GM10266 (cell line): ENCODE data around the gene LASP1.

Experiments
- DNase-seq: peaks from one replicate; pipeline ENCODE4 v3.0.0; 2012; ENCODE audit errors: extremely low spot score
- TF ChIP-seq, protein P1 (sequence below): IDR thresholded peaks from 2 replicates; pipeline ENCODE4 v1.5.1; 2012; ENCODE audit warnings: mild to moderate bottlenecking, low read depth; ENCODE audit not compliant: control insufficient read depth, insufficient read depth; ENCODE audit errors: missing control alignments

LASP1 gene

DNA sequence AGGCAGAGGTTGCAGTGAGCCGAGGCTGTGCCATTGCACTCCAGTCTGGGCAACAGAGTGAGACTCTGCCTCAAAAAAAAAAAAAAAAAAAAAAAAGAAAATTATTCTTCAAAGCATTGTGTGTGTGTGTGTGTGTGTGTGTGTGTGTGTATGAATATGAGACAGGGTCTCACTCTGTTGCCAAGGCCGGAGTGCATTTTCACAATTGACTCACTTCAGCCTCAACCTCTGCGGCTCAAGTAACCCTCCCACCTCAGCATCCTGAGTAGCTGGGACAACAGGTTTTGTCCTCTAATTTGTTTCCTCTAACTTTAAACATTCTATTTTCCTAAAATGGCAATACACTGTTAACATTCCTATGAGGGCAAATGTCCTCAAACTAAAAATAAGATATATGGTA lies 89.7 kb downstream of the LASP1 start:
- TF ChIP-seq, protein P1, sequence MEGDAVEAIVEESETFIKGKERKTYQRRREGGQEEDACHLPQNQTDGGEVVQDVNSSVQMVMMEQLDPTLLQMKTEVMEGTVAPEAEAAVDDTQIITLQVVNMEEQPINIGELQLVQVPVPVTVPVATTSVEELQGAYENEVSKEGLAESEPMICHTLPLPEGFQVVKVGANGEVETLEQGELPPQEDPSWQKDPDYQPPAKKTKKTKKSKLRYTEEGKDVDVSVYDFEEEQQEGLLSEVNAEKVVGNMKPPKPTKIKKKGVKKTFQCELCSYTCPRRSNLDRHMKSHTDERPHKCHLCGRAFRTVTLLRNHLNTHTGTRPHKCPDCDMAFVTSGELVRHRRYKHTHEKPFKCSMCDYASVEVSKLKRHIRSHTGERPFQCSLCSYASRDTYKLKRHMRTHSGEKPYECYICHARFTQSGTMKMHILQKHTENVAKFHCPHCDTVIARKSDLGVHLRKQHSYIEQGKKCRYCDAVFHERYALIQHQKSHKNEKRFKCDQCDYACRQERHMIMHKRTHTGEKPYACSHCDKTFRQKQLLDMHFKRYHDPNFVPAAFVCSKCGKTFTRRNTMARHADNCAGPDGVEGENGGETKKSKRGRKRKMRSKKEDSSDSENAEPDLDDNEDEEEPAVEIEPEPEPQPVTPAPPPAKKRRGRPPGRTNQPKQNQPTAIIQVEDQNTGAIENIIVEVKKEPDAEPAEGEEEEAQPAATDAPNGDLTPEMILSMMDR, result no peak
- DNase-seq, result no peak

DNA sequence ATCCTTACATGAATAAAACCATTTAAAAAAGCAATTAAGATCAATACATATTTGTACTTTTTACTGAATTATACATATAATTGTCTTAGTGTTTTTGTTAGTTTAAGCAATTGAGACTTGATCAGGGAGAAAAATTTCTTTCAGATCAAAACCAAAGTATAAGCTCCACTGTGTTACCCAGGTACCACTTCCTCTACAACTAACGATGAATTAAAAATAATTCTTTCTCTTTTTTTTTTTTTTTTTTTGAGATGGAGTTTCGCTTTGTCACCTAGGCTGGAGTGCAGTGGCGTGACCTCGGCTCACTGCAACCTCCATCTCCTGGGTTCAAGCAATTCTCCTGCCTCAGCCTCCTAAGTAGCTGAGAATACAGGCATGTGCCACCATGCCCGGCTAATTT lies 90.5 kb downstream of the LASP1 start:
- TF ChIP-seq, protein P1, result no peak
- DNase-seq, result no peak

GRCh38 chr17:38961413-38961812 lies 91.6 kb downstream of the LASP1 start:
- no peak for DNase-seq
- TF ChIP-seq, protein P1, result no peak

DNA sequence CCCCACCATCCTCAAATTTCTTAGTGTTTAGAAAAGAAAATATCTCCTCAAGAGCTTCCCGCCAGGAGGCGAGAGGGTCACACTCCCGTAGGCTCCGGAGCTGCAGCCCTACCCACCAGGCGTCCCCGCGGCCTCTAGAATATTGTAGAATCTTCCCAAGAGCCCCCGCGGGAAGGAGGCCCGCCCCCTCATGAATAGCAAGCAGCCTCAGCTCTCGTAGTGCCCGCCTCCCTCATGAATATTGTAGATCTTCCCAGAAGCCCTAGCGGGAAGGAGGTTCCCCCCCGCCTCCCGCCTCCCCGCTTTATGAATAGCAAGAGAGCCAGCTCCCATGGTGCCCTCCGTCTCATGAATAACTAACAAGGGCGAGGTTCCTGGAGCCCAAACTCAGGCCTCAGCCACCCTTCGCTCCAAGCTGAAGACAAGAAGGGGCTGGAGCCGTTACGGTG lies 97.5 kb downstream of the LASP1 start, which contains the start of gene FBXO47:
FBXO47 (minus strand) TSS at position 114 of the 449 bp plus-strand sequence. CDS start 4,378 bp downstream, outside the sequence.
- TF ChIP-seq, protein P1, result no peak
- peak; percentile 30 for DNase-seq

DNA sequence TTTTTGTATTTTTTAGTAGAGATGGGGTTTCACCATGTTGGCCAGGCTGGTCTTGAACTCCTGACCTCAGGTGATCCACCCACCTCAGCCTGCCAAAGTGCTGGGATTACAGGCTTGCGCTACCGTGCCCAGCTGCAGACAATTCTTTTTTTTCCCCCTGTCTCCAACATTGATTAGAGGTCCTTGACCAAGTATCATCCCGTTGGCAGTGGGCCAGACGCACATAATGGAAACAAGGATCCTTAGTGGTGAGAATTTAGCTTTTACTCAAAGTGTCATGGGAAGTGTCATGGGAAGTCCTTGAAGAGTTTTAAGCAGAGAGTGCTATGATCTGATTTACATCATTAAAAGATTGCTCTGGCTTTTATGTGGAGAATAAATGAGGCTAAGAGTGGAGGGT lies 99.4 kb downstream of the LASP1 start:
- no peak for DNase-seq
- TF ChIP-seq, protein P1, result no peak

DNA sequence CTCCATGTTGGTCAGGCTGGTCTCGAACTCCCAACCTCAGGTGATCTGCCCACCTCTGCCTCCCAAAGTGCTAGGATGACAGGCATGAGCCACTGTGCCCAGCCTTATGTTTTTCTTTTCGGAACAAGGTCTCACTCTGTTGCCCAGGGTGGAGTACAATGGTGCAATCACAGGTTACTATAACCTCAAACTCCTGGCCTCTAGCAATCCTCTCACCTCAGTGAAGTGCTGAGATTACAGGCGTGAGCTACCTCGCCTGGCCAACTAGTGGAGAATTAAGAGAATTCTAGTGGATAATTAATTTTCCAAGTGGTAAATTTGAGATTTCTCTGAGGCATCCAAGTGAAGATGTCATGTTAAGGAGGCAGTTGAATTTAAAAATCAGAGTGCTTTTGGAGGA lies 100.3 kb downstream of the LASP1 start:
- no peak for DNase-seq
- TF ChIP-seq, protein P1, result no peak

DNA sequence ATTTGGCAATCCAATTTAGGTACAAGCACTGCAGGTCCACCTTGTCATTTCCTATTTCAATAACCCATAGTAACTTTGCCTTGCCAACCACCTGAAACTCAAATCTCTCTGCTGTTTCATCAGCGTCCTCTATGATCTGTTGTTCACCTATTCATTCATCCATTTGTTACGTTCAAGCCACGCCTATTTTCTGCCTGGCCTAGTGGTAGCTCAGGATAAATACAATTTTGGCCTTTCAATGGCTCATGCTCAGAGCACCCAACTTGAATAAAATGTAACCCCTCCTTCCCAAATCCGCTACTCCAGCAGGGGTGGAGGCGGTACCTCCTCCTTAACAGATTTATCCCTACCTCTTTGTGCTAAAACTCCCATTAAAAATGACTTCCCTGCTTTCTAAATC lies 100.9 kb downstream of the LASP1 start:
- DNase-seq, result no peak
- TF ChIP-seq, protein P1, result no peak
